SK-N-MC (cell line): Measurements from ENCODE around the gene IL17RA.

Experiments used
- EZH2 ChIP-seq: fragments of 200-600 bp; sonication (generic); IDR thresholded peaks from one replicate; pipeline ENCODE4 v1.6.1; 2017; ENCODE audit warnings: antibody characterized with exemption
- POLR2AphosphoS5 ChIP-seq: IDR thresholded peaks from 2 replicates; pipeline ENCODE4 v1.6.1; 2012; ENCODE audit warnings: mild to moderate bottlenecking, low read depth, low read length, borderline replicate concordance

DNA sequence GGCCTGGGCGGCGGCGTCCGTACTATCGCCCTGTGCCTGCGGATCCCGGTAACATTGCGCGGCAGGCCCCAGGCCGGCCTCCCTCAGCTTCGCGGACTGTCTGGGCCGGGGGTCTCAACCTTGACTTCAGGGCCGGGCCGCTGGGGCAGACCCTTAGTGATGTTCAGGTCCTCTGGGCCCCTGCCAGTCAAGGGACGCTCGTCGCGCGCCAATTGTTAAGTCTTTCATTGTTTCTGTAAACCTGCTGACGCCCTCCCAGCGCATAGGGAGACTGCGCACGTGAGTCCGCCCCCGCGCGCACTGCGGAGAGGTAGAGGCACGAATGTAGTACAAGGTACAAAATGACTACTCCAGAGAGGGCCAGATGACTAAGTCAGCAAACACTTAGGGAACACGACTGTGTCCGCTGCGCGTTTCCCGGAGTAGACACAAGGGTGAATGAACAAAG is 74.7 kb downstream of the IL17RA start:
- TF ChIP-seq EZH2 (no peak), POLR2AphosphoS5 (no peak)
